Left ventricle myocardium inferior (tissue), 1 donor: ENCODE data around the gene TSPAN11. TPM values are rescaled to one million over a fixed set of nuclear protein-coding genes. Genes with fewer than 3 reads are reported as not detected.
A peak's percentile ranks its signal among the peaks of the same experiment; 100 is the strongest.

Source experiments
- DNase-seq: peaks from one replicate; pipeline ENCODE4 v3.0.0-alpha.2; 2020
- H3K27ac ChIP-seq: fragments of 200-600 bp; replicated peaks from 2 replicates; pipeline ENCODE4 v1.8.0; 2021
- H3K27me3 ChIP-seq: fragments of 200-600 bp; 2 replicates; pipeline ENCODE4 v1.8.0; 2021; ENCODE audit warnings: low read depth
- H3K36me3 ChIP-seq: fragments of 200-600 bp; 2 replicates; pipeline ENCODE4 v1.8.0; 2021
- H3K4me1 ChIP-seq: fragments of 200-600 bp; 2 replicates; pipeline ENCODE4 v1.8.0; 2021
- H3K4me3 ChIP-seq: fragments of 200-600 bp; 2 replicates; pipeline ENCODE4 v1.8.0; 2021; ENCODE audit warnings: mild to moderate bottlenecking, moderate library complexity
- H3K9me3 ChIP-seq: fragments of 200-600 bp; replicated peaks from 2 replicates; pipeline ENCODE4 v1.8.0; 2021
- intact Hi-C: fragments of 100-400 bp; cut with micrococcal nuclease; formaldehyde crosslinking; loops from one replicate; pipeline ENCODE4 v1.11.0; 2022
- total RNA-seq: library from RNA; stranded (reverse); fragmentation: NEBNext Ultra II Directional; extraction: Animal tissue kit (Norgen Biotek cat#: 25700); gene quantifications from one replicate; pipeline ENCODE4 v1.2.1, GENCODE V29; 2021
- TF ChIP-seq, protein P1 (sequence below): fragments of 200-600 bp; IDR thresholded peaks from 2 replicates; pipeline ENCODE4 v1.8.0; 2021; ENCODE audit warnings: antibody characterized with exemption, mild to moderate bottlenecking, borderline replicate concordance
- donor health status: DM: no; HTN: yes; CAD: no; lungs with severe emphysema.

The TSPAN11 gene
- total RNA-seq, 1 donor from 2014 or later: 1.7 TPM

- H3K27ac ChIP-seq: peak overlapping the region; percentile 38
- TF ChIP-seq, protein P1, sequence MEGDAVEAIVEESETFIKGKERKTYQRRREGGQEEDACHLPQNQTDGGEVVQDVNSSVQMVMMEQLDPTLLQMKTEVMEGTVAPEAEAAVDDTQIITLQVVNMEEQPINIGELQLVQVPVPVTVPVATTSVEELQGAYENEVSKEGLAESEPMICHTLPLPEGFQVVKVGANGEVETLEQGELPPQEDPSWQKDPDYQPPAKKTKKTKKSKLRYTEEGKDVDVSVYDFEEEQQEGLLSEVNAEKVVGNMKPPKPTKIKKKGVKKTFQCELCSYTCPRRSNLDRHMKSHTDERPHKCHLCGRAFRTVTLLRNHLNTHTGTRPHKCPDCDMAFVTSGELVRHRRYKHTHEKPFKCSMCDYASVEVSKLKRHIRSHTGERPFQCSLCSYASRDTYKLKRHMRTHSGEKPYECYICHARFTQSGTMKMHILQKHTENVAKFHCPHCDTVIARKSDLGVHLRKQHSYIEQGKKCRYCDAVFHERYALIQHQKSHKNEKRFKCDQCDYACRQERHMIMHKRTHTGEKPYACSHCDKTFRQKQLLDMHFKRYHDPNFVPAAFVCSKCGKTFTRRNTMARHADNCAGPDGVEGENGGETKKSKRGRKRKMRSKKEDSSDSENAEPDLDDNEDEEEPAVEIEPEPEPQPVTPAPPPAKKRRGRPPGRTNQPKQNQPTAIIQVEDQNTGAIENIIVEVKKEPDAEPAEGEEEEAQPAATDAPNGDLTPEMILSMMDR: no peak
- peaks cover 29% of the 10 kb centered on the region for H3K4me1 ChIP-seq
- H3K36me3 ChIP-seq: no peaks in the 10 kb centered on the region
- H3K9me3 ChIP-seq: no peaks in the 10 kb centered on the region
- peak; percentile 77 for DNase-seq
- H3K27me3 ChIP-seq: no peaks in the 10 kb centered on the region
- intact Hi-C loops: no loop called here
- no peak overlapping the region for H3K4me3 ChIP-seq
Measured at GRCh38 chr12:30978639-30979038, 52.1 kb downstream of the TSPAN11 start.

GRCh38 chr12:30979371-30980259 lies 53.1 kb downstream of the TSPAN11 start:
- no peaks in the 10 kb centered on the region for H3K9me3 ChIP-seq
- TF ChIP-seq, protein P1: no peak
- H3K4me1 ChIP-seq: peaks cover 29% of the 10 kb centered on the region
- H3K27ac ChIP-seq: peak overlapping the region; percentile 38
- no peak overlapping the region for H3K4me3 ChIP-seq
- no peaks in the 10 kb centered on the region for H3K27me3 ChIP-seq
- intact Hi-C loops: no loop called here
- no peaks in the 10 kb centered on the region for H3K36me3 ChIP-seq
- peak; percentile 28 for DNase-seq

GRCh38 chr12:30980955-30981662 lies 54.6 kb downstream of the TSPAN11 start:
- no peak overlapping the region for H3K27ac ChIP-seq
- no peak for DNase-seq

GRCh38 chr12:30982413-30982812 lies 55.9 kb downstream of the TSPAN11 start:
- DNase-seq: no peak
- no peak overlapping the region for H3K4me3 ChIP-seq
- no peak overlapping the region for H3K27ac ChIP-seq
- TF ChIP-seq, protein P1: no peak
- H3K4me1 ChIP-seq: peaks cover 29% of the 10 kb centered on the region
- intact Hi-C loops: no loop called here
- no peaks in the 10 kb centered on the region for H3K36me3 ChIP-seq
- no peaks in the 10 kb centered on the region for H3K27me3 ChIP-seq
- no peaks in the 10 kb centered on the region for H3K9me3 ChIP-seq

More at GRCh38 chr12:30980955-30981662, 54.6 kb downstream of the TSPAN11 start:
- H3K36me3 ChIP-seq: no peaks in the 10 kb centered on the region
- peaks cover 29% of the 10 kb centered on the region for H3K4me1 ChIP-seq
- H3K9me3 ChIP-seq: no peaks in the 10 kb centered on the region
- TF ChIP-seq, protein P1: no peak
- no peak overlapping the region for H3K4me3 ChIP-seq
- intact Hi-C loops: no loop called here
- no peaks in the 10 kb centered on the region for H3K27me3 ChIP-seq

DNA sequence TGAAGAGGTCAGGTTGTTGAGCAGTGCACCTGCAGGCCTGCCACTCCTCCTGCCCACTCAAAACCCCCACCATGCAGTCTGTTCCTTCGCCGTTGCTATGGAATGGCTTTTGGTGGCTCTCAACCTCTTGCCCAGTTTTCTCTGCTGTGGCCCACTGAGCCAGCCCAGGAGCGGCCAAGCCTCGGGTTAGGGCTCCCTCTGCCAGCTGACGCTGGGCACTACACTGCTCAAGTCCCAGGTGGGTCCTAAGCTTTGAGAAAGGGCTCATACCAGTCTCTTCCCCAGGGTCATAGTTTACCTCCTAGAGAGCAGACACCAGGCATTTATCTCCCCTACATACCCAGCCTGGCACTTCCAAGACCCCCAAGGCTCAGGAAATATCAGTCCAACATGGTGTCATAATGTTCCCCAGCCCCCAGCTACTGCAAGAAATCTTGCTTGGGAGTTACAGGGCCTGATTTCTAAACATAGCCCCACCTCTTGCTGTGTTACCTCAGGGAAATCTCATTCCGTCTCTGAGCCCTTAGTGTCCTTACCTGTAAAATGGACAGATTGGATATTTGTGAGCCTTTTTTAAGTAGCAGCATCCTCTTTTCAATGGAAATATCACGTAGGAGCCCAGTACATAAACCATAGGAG lies 59.4 kb downstream of the TSPAN11 start:
- H3K4me1 ChIP-seq: peaks cover 22% of the 10 kb centered on the region
- peak; percentile 57 for DNase-seq
- no peaks in the 10 kb centered on the region for H3K27me3 ChIP-seq
- no peak overlapping the region for H3K4me3 ChIP-seq
- no peaks in the 10 kb centered on the region for H3K9me3 ChIP-seq
- no peaks in the 10 kb centered on the region for H3K36me3 ChIP-seq
- TF ChIP-seq, protein P1: peak; percentile 82
- H3K27ac ChIP-seq: no peak overlapping the region
- intact Hi-C loops: loop anchor here (5.0 kb wide), 1 partner anchor 134 kb away; no protein-coding TSS in a partner anchor
